ENCODE results near the gene MYLK. TPM values are rescaled to one million over a fixed set of nuclear protein-coding genes. Genes with fewer than 3 reads are reported as not detected.

Gene MYLK
- total and polyA plus RNA-seq, 2 donors (not counting 1 experiment from before 2014, with no cell fraction given): 0.51 TPM; not detected in 1

- intact Hi-C loops (cut with micrococcal nuclease): no loop called here
- no peaks in the 10 kb centered on the region for H3K9me3 Mint-ChIP-seq (ENCODE audit: insufficient read depth)
- Histone ChIP-seq H3K9ac (ENCODE audit: low read length) (no peak overlapping the region), H3K36me3 (replicated peaks in 1 of 2; ENCODE audit: control extremely low read depth in 1 of 2, control insufficient read depth in 1 of 2, extremely low read depth in 1 of 2, insufficient read depth in 2 of 2, low read length in 1 of 2) (peaks cover 0 to 2% of the 10 kb centered on the region in 2 experiments), H3K27me3 (replicated peaks in 1 of 4; ENCODE audit: control extremely low read depth in 1 of 4, control insufficient read depth in 3 of 4, insufficient read depth in 4 of 4, low read length in 3 of 4) (no peaks in the 10 kb centered on the region), H3K4me3 (ENCODE audit: control extremely low read depth in 1 of 5, extremely low read depth in 1 of 5, insufficient read depth in 1 of 5, low read depth in 2 of 5, low read length in 4 of 5) (no peak overlapping the region), H2AFZ (ENCODE audit: insufficient read depth, low read depth, low read length, poor library complexity, severe bottlenecking) (no peak overlapping the region), H3K79me2 (ENCODE audit: control insufficient read depth, insufficient read depth, low read length) (no peaks in the 10 kb centered on the region), H3K27ac (ENCODE audit: low read length in 2 of 2) (no peak overlapping the region), H3K9me3 (ENCODE audit: control extremely low read depth in 1 of 3, control insufficient read depth in 2 of 3, insufficient read depth in 1 of 3, low read length in 2 of 3) (no peaks in the 10 kb centered on the region), H4K20me1 (ENCODE audit: control insufficient read depth, insufficient read depth, low read length, poor library complexity, severe bottlenecking) (no peaks in the 10 kb centered on the region), H3K4me1 (ENCODE audit: control insufficient read depth in 2 of 2, insufficient read depth in 2 of 2, low read length in 2 of 2) (no peaks in the 10 kb centered on the region), H3K4me2 (replicated peaks; ENCODE audit: low read depth, low read length, poor library complexity, severe bottlenecking) (no peak overlapping the region)
- H3K27ac Mint-ChIP-seq: no peak overlapping the region
- ATAC-seq (ENCODE audit: low read depth) (no peak), DNase-seq (no peak)
- H3K4me1 Mint-ChIP-seq: no peaks in the 10 kb centered on the region
- H3K4me3 Mint-ChIP-seq: no peak overlapping the region
- no peaks in the 10 kb centered on the region for H3K27me3 Mint-ChIP-seq
- TF ChIP-seq CTCF (IDR thresholded peaks at IDR 0.05) (no peak), EZH2 (IDR thresholded peaks at IDR 0.05; ENCODE audit: borderline replicate concordance, insufficient read depth, low read depth, low read length, poor library complexity, severe bottlenecking) (no peak)
- ChIA-PET CTCF (no interaction called here), POLR2A (no interaction called here)
These were observed 46.3 kb upstream of the MYLK start for GRCh38 chr3:123930445-123930844.

GRCh38 chr3:123929325-123929724 lies 45.2 kb upstream of the MYLK start:
- H3K4me2 ChIP-seq (replicated peaks; ENCODE audit: low read depth, low read length, poor library complexity, severe bottlenecking): no peak overlapping the region
- no peaks in the 10 kb centered on the region for H3K27me3 Mint-ChIP-seq
- H4K20me1 ChIP-seq (ENCODE audit: control insufficient read depth, insufficient read depth, low read length, poor library complexity, severe bottlenecking): no peaks in the 10 kb centered on the region
- ATAC-seq (ENCODE audit: low read depth): no peak
- no peak overlapping the region for H3K27ac ChIP-seq (ENCODE audit: low read length in 2 of 2)
- no peak overlapping the region for H3K4me3 Mint-ChIP-seq
- no peaks in the 10 kb centered on the region for H3K4me1 ChIP-seq (ENCODE audit: control insufficient read depth in 2 of 2, insufficient read depth in 2 of 2, low read length in 2 of 2)
- H3K27ac Mint-ChIP-seq: no peak overlapping the region
- CTCF ChIA-PET: no interaction called here
- TF ChIP-seq CTCF (IDR thresholded peaks at IDR 0.05): no peak
- TF ChIP-seq EZH2 (IDR thresholded peaks at IDR 0.05; ENCODE audit: borderline replicate concordance, insufficient read depth, low read depth, low read length, poor library complexity, severe bottlenecking): no peak
- no peak overlapping the region for H3K4me3 ChIP-seq (ENCODE audit: control extremely low read depth in 1 of 5, extremely low read depth in 1 of 5, insufficient read depth in 1 of 5, low read depth in 2 of 5, low read length in 4 of 5)
- peaks cover 0 to 2% of the 10 kb centered on the region in 2 experiments for H3K36me3 ChIP-seq (replicated peaks in 1 of 2; ENCODE audit: control extremely low read depth in 1 of 2, control insufficient read depth in 1 of 2, extremely low read depth in 1 of 2, insufficient read depth in 2 of 2, low read length in 1 of 2)
- no peaks in the 10 kb centered on the region for H3K4me1 Mint-ChIP-seq
- no peak for DNase-seq
- no peak overlapping the region for H3K9ac ChIP-seq (ENCODE audit: low read length)
- H3K9me3 ChIP-seq (ENCODE audit: control extremely low read depth in 1 of 3, control insufficient read depth in 2 of 3, insufficient read depth in 1 of 3, low read length in 2 of 3): no peaks in the 10 kb centered on the region
- intact Hi-C loops (cut with micrococcal nuclease): no loop called here
- H2AFZ ChIP-seq (ENCODE audit: insufficient read depth, low read depth, low read length, poor library complexity, severe bottlenecking): no peak overlapping the region
- WGBS (ENCODE audit: insufficient coverage): 100% methylated on average over 3 of the region's 9 CpGs
- H3K27me3 ChIP-seq (replicated peaks in 1 of 4; ENCODE audit: control extremely low read depth in 1 of 4, control insufficient read depth in 3 of 4, insufficient read depth in 4 of 4, low read length in 3 of 4): no peaks in the 10 kb centered on the region
- POLR2A ChIA-PET: no interaction called here
- no peaks in the 10 kb centered on the region for H3K79me2 ChIP-seq (ENCODE audit: control insufficient read depth, insufficient read depth, low read length)
- H3K9me3 Mint-ChIP-seq (ENCODE audit: insufficient read depth): peaks cover 2% of the 10 kb centered on the region

Measured in B cell (primary cell).